Testis (tissue), 2 donors: ENCODE data around the gene CDK11B.

ENCODE experiments used
- POLR2A ChIP-seq: fragments of 450-650 bp; IDR thresholded peaks from one replicate; pipeline ENCODE4 v1.6.1; 2017; ENCODE audit warnings: antibody characterized with exemption, mild to moderate bottlenecking, moderate library complexity
- TF ChIP-seq, protein P1 (sequence below), 3 experiments: fragments of 450-650 bp in 2 of 3; fragments of 200-600 bp in 1 of 3; sonication (generic) in 1 of 3; IDR thresholded peaks; one replicate each; pipeline ENCODE4 v1.5.1; 2016 to 2019; ENCODE audit warnings: antibody characterized with exemption in 3 of 3, mild to moderate bottlenecking in 2 of 3, moderate library complexity in 1 of 3

- TF ChIP-seq, protein P1, sequence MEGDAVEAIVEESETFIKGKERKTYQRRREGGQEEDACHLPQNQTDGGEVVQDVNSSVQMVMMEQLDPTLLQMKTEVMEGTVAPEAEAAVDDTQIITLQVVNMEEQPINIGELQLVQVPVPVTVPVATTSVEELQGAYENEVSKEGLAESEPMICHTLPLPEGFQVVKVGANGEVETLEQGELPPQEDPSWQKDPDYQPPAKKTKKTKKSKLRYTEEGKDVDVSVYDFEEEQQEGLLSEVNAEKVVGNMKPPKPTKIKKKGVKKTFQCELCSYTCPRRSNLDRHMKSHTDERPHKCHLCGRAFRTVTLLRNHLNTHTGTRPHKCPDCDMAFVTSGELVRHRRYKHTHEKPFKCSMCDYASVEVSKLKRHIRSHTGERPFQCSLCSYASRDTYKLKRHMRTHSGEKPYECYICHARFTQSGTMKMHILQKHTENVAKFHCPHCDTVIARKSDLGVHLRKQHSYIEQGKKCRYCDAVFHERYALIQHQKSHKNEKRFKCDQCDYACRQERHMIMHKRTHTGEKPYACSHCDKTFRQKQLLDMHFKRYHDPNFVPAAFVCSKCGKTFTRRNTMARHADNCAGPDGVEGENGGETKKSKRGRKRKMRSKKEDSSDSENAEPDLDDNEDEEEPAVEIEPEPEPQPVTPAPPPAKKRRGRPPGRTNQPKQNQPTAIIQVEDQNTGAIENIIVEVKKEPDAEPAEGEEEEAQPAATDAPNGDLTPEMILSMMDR (IDR thresholded peaks at IDR 0.05), result no peak
- TF ChIP-seq POLR2A, result no peak
Observed at GRCh38 chr1:1614204-1614953, 44.4 kb downstream of the CDK11B start.
